HepG2 (cell line): Measurements from ENCODE around the gene MCF2L. TPM values are rescaled to one million over a fixed set of nuclear protein-coding genes. Genes with fewer than 3 reads are reported as not detected.
A peak's percentile ranks its signal among the peaks of the same experiment; 100 is the strongest.

Source experiments
- CAMTA2 ChIP-seq: sonication (generic); formaldehyde crosslinking; IDR thresholded peaks from 2 replicates; pipeline ENCODE4 v1.4.0; 2020; ENCODE audit warnings: mild to moderate bottlenecking, missing genetic modification reagents, borderline replicate concordance
- DMAP1 ChIP-seq: IDR thresholded peaks from 2 replicates; pipeline ENCODE4 v1.6.1; 2016
- HDAC1 ChIP-seq: sonication (generic); formaldehyde crosslinking; IDR thresholded peaks from 2 replicates; pipeline ENCODE4 v1.5.1; 2020; ENCODE audit warnings: mild to moderate bottlenecking, missing genetic modification reagents
- HOMEZ ChIP-seq: IDR thresholded peaks from 2 replicates; pipeline ENCODE4 v1.6.1; 2016; ENCODE audit warnings: low read depth
- KLF16 ChIP-seq, 2 experiments: sonication (generic) in 1 of 2; formaldehyde crosslinking in 1 of 2; IDR thresholded peaks; 2 replicates each; pipeline versions ENCODE4 v1.6.1 to v1.8.0; 2016 to 2023; ENCODE audit warnings: missing genetic modification reagents in 2 of 2, missing compliant biosample characterization in 1 of 2
- RELA ChIP-seq: sonication (generic); formaldehyde crosslinking; IDR thresholded peaks from 2 replicates; pipeline ENCODE4 v1.4.0; 2020; ENCODE audit warnings: missing genetic modification reagents
- REPIN1 ChIP-seq: sonication (generic); formaldehyde crosslinking; IDR thresholded peaks from 2 replicates; pipeline ENCODE4 v1.8.0; 2022; ENCODE audit warnings: missing genetic modification reagents, low read depth, mild to moderate bottlenecking, borderline replicate concordance
- SRY ChIP-seq: sonication (generic); formaldehyde crosslinking; IDR thresholded peaks from 2 replicates; pipeline ENCODE4 v1.8.0; 2022; ENCODE audit warnings: mild to moderate bottlenecking, missing genetic modification reagents
- STAG1 ChIP-seq: sonication (generic); formaldehyde crosslinking; IDR thresholded peaks from 2 replicates; pipeline ENCODE4 v1.4.0; 2020; ENCODE audit warnings: missing genetic modification reagents
- STAT6 ChIP-seq: sonication (generic); formaldehyde crosslinking; IDR thresholded peaks from 2 replicates; pipeline ENCODE4 v1.4.0; 2020; ENCODE audit warnings: missing genetic modification reagents, mild to moderate bottlenecking, borderline replicate concordance
- TCF7L2 ChIP-seq: IDR thresholded peaks from 2 replicates; pipeline ENCODE4 v1.6.1; 2011; ENCODE audit warnings: mild to moderate bottlenecking, low read depth, low read length, moderate library complexity
- TSC22D2 ChIP-seq: sonication (generic); formaldehyde crosslinking; IDR thresholded peaks from 2 replicates; pipeline ENCODE4 v1.5.1; 2020; ENCODE audit warnings: missing genetic modification reagents, mild to moderate bottlenecking, borderline replicate concordance
- ZBTB34 ChIP-seq: sonication (generic); formaldehyde crosslinking; IDR thresholded peaks from 2 replicates; pipeline ENCODE4 v1.8.0; 2022; ENCODE audit warnings: mild to moderate bottlenecking, missing genetic modification reagents
- ZBTB42 ChIP-seq: sonication (generic); formaldehyde crosslinking; IDR thresholded peaks from 2 replicates; pipeline ENCODE4 v1.5.0; 2020; ENCODE audit warnings: mild to moderate bottlenecking, missing genetic modification reagents
- ZKSCAN5 ChIP-seq: sonication (generic); formaldehyde crosslinking; IDR thresholded peaks from 2 replicates; pipeline ENCODE4 v1.5.1; 2020; ENCODE audit warnings: mild to moderate bottlenecking, missing genetic modification reagents
- ZMYM4 ChIP-seq: sonication (generic); formaldehyde crosslinking; IDR thresholded peaks from 2 replicates; pipeline ENCODE4 v1.8.1; 2023; ENCODE audit warnings: mild to moderate bottlenecking, missing genetic modification reagents
- ZNF274 ChIP-seq: sonication (generic); formaldehyde crosslinking; IDR thresholded peaks from 2 replicates; pipeline ENCODE4 v1.5.1; 2020; ENCODE audit warnings: mild to moderate bottlenecking, missing genetic modification reagents
- ZNF354B ChIP-seq: sonication (generic); formaldehyde crosslinking; IDR thresholded peaks from 2 replicates; pipeline ENCODE4 v1.8.0; 2022; ENCODE audit warnings: mild to moderate bottlenecking, missing genetic modification reagents
- ZNF512 ChIP-seq: sonication (generic); formaldehyde crosslinking; IDR thresholded peaks from 2 replicates; pipeline ENCODE4 v1.4.0; 2020; ENCODE audit warnings: mild to moderate bottlenecking, missing genetic modification reagents
- ZNF597 ChIP-seq: sonication (generic); formaldehyde crosslinking; IDR thresholded peaks from 2 replicates; pipeline ENCODE4 v1.5.0; 2020; ENCODE audit warnings: missing genetic modification reagents
- ZNF720 ChIP-seq: sonication (generic); formaldehyde crosslinking; IDR thresholded peaks from 2 replicates; pipeline ENCODE4 v1.4.0; 2020; ENCODE audit warnings: missing genetic modification reagents
- polyA plus RNA-seq, 8 experiments: library from polyadenylated mRNA; depleted of rRNA in 3 of 8; stranded (reverse) in 7 of 8; unstranded in 1 of 8; fragments of >200 nt; fragmentation: Illumina TruSeq in 4 of 8; extraction: Trizol in 4 of 8; gene quantifications; 2 replicates each; pipeline versions ENCODE4 v1.2.1 to v1.2.3, GENCODE V29; 2011 to 2016; ENCODE audit warnings: low read depth in 4 of 8, missing spikeins in 1 of 8, mixed read lengths in 1 of 8; ENCODE audit not compliant: insufficient read depth in 1 of 8
- total RNA-seq, 5 experiments: library from RNA; depleted of rRNA; stranded (reverse); fragments of >200 nt; fragmentation: Illumina TruSeq; extraction: Trizol; gene quantifications; 2 replicates each; pipeline ENCODE4 v1.2.3, GENCODE V29; 2016; ENCODE audit warnings: low read depth in 1 of 5

The MCF2L gene
- total and polyA plus RNA-seq, 2 of the 13 experiments (the other 11 are each of a cell fraction or from before 2014, with no cell fraction given) = 19.4 to 28.4 TPM

- no peak for TF ChIP-seq ZNF512 (CRISPR knock-in tag)
- TF ChIP-seq TSC22D2 (CRISPR knock-in tag) = no peak
- no peak; a peak in 1 of 4 replicates for TF ChIP-seq KLF16 (CRISPR knock-in tag; IDR thresholded peaks at IDR 0.05)
- 0 out of 2 replicates have a peak, but pooled peaks have one; percentile 45 for TF ChIP-seq ZNF274 (CRISPR knock-in tag)
- TF ChIP-seq HDAC1 = peak; percentile 95
- TF ChIP-seq ZNF597 (CRISPR knock-in tag) = no peak
- peak; percentile 86 for TF ChIP-seq DMAP1 (CRISPR knock-in tag)
- TF ChIP-seq ZNF354B (CRISPR knock-in tag) = no peak
- TF ChIP-seq CAMTA2 = no peak
- TF ChIP-seq ZNF720 (CRISPR knock-in tag) = no peak
- no peak for TF ChIP-seq HOMEZ (CRISPR knock-in tag)
- TF ChIP-seq SRY = no peak
- TF ChIP-seq ZBTB42 (CRISPR knock-in tag) = 0 out of 2 replicates have a peak, but pooled peaks have one; percentile 66
- peak; percentile 41; the same call in 1 of the 2 replicates for TF ChIP-seq REPIN1
- no peak for TF ChIP-seq ZKSCAN5
- peak; percentile 30 for TF ChIP-seq STAG1 (CRISPR knock-in tag)
- TF ChIP-seq TCF7L2 = no peak
- 0 out of 2 replicates have a peak, but pooled peaks have one; percentile 21 for TF ChIP-seq ZBTB34 (CRISPR knock-in tag)
- peak; percentile 74; the same call in 1 of the 2 replicates for TF ChIP-seq ZMYM4 (CRISPR knock-in tag)
- TF ChIP-seq STAT6 (CRISPR knock-in tag) = no peak
- TF ChIP-seq RELA = no peak
Measured at GRCh38 chr13:113105032-113105920, 136.3 kb downstream of the MCF2L start, which contains the start of gene F7 (continued).
